ENCODE measurements around the gene DENND1A.

- TF ChIP-seq FOXA1 (IDR thresholded peaks at IDR 0.05) (no peak), BHLHE40 (IDR thresholded peaks at IDR 0.05; ENCODE audit: borderline replicate concordance) (no peak), SUZ12 (IDR thresholded peaks at IDR 0.05) (no peak), TARDBP (IDR thresholded peaks at IDR 0.05) (no peak), SP1 (IDR thresholded peaks at IDR 0.05) (no peak), ELF4 (IDR thresholded peaks at IDR 0.05) (no peak), ARNT (IDR thresholded peaks at IDR 0.05) (no peak), PKNOX1 (IDR thresholded peaks at IDR 0.05) (no peak), HDGF (IDR thresholded peaks at IDR 0.05; ENCODE audit: borderline replicate concordance) (no peak), ZNF384 (IDR thresholded peaks at IDR 0.05) (no peak), L3MBTL2 (conservative IDR thresholded peaks at IDR 0.05) (no peak)
Measured at GRCh38 chr9:123543492-123543891, 386.4 kb downstream of the DENND1A start.

All from HEK293T (cell line).